Omental fat pad (tissue), 4 donors: ENCODE measurements around the gene DLGAP1. TPM values are rescaled to one million over a fixed set of nuclear protein-coding genes. Genes with fewer than 3 reads are reported as not detected.

ENCODE experiments used
- ATAC-seq: fragments of 150-250 bp; one replicate; pipeline ENCODE4 v1.9.1; 2016; ENCODE audit warnings: mild to moderate bottlenecking, moderate library complexity; ENCODE audit not compliant: low FRiP score
- DNase-seq: peaks from one replicate; pipeline ENCODE4 v3.0.0-alpha.2; 2019; ENCODE audit warnings: low spot score
- total RNA-seq, 4 donors: library from RNA; depleted of rRNA; stranded (reverse); fragments of >200 nt; gene quantifications; one replicate each; pipeline ENCODE4 v1.1.0, GENCODE V29; 2016
- TF ChIP-seq, protein P1 (sequence below), 3 donors: fragments of 450-650 bp; IDR thresholded peaks; one replicate each; pipeline ENCODE4 v1.5.1; 2016 to 2017; ENCODE audit warnings: antibody characterized with exemption in 3 of 3, mild to moderate bottlenecking in 3 of 3, moderate library complexity in 2 of 3

Gene DLGAP1
- total RNA-seq, 4 donors from 2014 or later: 1.5 to 8.0 (median 5.4) TPM

DNA sequence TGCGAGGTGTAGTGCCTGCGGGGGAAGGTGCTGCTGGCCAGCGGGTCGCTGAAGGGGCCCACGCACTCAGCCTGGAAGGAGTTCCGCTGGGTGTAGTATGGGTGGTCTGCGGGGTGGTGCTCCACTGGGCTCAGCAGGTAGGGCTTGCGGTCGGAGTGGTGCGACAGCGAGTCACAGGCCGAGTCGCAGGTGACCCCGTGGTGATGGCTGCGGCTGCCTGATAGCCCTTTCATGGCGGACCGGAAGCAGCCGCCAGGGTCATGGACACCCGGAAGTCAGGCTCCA is 575.3 kb downstream of the DLGAP1 start:
- ATAC-seq: no peak
- DNase-seq: no peak
- TF ChIP-seq, protein P1, sequence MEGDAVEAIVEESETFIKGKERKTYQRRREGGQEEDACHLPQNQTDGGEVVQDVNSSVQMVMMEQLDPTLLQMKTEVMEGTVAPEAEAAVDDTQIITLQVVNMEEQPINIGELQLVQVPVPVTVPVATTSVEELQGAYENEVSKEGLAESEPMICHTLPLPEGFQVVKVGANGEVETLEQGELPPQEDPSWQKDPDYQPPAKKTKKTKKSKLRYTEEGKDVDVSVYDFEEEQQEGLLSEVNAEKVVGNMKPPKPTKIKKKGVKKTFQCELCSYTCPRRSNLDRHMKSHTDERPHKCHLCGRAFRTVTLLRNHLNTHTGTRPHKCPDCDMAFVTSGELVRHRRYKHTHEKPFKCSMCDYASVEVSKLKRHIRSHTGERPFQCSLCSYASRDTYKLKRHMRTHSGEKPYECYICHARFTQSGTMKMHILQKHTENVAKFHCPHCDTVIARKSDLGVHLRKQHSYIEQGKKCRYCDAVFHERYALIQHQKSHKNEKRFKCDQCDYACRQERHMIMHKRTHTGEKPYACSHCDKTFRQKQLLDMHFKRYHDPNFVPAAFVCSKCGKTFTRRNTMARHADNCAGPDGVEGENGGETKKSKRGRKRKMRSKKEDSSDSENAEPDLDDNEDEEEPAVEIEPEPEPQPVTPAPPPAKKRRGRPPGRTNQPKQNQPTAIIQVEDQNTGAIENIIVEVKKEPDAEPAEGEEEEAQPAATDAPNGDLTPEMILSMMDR (IDR thresholded peaks at IDR 0.05): no peak

DNA sequence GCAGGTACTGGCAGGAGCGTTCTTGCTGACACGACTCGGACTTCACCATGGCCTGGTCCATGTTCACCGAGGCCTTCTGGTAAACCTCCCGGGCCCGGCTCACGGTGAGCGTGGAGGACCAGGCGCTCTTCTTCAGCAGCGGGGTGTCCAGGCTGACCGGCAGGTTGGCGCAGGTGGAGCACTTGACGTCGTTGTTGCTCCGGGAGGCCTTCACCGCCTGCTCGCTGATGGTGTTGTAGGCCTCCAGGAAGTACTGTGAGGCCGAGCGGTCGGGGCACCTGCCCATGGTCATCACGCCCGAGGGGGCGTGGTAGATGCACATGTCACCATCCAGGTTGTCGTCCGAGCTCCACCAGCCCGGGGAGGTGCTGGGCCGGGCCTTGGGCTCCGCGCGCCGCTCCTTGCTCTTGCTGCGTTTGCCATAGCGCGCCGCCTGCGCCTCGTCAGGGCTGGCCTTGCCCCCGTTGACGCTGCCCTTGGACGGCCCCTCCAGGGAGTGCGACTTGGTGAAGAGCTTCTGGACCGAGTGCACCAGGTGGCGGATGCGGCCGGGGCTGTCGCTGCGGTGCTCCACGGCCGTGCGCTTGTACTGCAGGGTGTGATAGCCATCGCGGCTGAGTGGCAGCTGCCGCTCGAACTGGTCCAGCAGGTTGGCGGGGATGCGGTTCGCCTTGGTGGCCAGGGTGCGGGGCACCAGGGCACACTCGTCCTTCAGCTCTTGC is 575.8 kb downstream of the DLGAP1 start:
- ATAC-seq (no peak), DNase-seq (no peak)
- TF ChIP-seq, protein P1 (IDR thresholded peaks at IDR 0.05): no peak

DNA sequence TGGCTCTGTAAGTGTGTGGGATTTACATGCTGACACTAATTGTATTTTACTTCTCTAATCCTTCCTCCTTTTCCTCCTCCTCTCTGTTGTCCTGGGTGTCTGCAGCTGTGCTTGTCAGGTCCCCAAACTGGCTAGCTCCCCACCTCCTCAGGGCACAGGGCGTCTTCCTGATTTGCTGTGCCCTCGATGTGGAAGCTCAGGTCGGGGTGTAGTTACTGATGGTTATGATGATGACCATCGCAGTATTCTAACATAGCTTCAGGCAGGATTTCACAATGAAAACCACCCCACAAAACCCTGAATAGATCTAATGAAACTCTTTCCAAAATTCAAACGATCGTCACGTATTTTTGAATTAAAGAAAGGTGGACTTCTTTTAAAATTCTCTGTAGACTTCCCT is 576.7 kb downstream of the DLGAP1 start:
- ATAC-seq (no peak), DNase-seq (no peak)
- TF ChIP-seq, protein P1 (IDR thresholded peaks at IDR 0.05): no peak

DNA sequence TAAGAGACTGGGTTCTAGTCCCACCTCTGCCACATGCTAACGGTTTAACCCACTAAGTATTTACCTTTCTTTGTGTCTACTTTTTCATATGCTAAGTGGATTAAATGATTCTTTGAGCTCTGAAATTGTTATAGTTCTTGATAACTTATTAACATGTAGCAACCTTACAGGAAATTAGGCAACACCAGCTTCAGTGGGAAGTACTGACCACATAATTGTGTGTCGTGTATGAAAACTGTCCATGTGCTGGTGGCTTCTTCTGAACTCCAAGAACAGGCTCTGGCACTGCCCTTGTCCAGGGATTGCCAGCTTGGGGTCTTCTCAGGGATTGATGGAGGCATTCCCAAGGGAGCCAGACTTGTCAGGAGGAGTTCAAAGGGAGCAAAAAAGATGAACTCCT is 577.4 kb downstream of the DLGAP1 start:
- no peak for DNase-seq
- TF ChIP-seq, protein P1 (IDR thresholded peaks at IDR 0.05): no peak
- ATAC-seq: no peak

DNA sequence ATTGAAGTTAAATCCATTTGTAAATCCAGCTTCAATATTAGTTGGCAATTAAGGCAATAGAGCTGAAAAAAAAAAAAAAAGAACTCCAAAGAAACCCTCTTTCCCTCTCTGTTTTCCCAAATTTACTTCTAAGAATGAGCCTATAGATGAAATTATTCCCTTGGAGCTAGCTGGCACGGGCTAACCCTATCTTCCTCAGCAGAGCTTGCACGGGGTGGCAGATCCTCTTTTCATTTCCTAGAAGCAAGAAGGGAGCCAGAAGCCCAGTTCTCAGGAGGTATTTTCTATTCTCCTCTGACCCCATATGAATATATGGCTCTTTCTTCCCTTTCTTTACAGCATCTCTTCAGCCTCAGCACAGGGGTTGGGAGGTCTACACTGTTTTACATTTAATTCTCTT is 579.1 kb downstream of the DLGAP1 start:
- TF ChIP-seq, protein P1 (IDR thresholded peaks at IDR 0.05): no peak
- ATAC-seq (no peak), DNase-seq (no peak)

DNA sequence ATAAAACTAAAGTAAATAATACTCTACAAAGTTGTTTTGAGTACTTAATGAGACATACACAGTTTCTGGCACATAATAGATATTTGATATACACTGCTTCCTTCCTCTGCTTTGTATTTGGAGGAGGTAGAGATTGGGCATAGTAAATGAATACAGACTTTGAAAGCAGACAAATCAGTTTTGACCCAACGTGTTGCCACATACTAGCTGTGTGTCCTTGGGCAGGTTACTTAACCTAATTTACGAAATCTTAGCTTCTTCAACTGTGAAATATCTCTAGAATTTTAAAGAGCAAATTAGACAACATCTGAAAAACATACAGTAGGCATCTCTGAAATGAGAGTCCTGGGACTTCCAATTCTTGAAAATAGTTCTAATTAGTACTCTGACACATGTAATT is 579.7 kb downstream of the DLGAP1 start:
- DNase-seq (no peak), ATAC-seq (no peak)
- TF ChIP-seq, protein P1 (IDR thresholded peaks at IDR 0.05): no peak

DNA sequence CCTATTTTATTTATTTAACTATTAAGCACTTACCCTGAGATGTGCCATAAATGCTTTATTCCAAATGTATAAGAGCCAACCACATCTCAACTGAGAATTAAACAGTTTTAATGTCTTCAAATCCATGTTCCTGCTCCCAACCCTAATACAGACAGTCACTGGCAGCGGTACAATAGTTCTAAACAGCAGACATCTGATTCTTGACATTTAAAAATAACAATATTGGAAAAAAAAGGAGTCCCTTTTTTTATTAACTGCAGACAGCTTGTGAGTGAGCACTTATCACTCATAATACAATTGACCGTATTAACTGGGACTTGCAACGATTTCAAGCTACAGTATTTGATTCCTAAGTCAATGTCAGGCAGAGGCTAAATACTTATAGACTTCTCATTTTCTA is 580.5 kb downstream of the DLGAP1 start:
- ATAC-seq: no peak
- DNase-seq: no peak
- TF ChIP-seq, protein P1 (IDR thresholded peaks at IDR 0.05): no peak
